Liver (tissue), 9 donors: Measurements from ENCODE around the gene CHST12. TPM values are rescaled to one million over a fixed set of nuclear protein-coding genes. Genes with fewer than 3 reads are reported as not detected.

Experiments used
- DNase-seq: peaks from one replicate; pipeline ENCODE4 v3.0.0-alpha.2; 2017; ENCODE audit warnings: low spot score
- H3K27ac ChIP-seq, 2 donors: one replicate each; pipeline ENCODE4 v1.7.0; 2013; ENCODE audit warnings: inconsistent platforms in 2 of 2, low read length in 2 of 2, control low read depth in 1 of 2, low read depth in 1 of 2, mild to moderate bottlenecking in 1 of 2
- H3K27me3 ChIP-seq, 4 donors: one replicate each; pipeline versions ENCODE4 v1.6.1 to v1.7.0; 2013; ENCODE audit warnings: low read length in 3 of 4, inconsistent platforms in 1 of 4, mild to moderate bottlenecking in 1 of 4, moderate library complexity in 1 of 4; ENCODE audit not compliant: control insufficient read depth in 4 of 4, insufficient read depth in 4 of 4
- H3K36me3 ChIP-seq, 4 donors: one replicate each; pipeline versions ENCODE4 v1.6.1 to v1.7.0; 2013; ENCODE audit warnings: low read length in 3 of 4, mild to moderate bottlenecking in 3 of 4, low read depth in 1 of 4, moderate library complexity in 1 of 4; ENCODE audit not compliant: control insufficient read depth in 4 of 4, insufficient read depth in 3 of 4
- H3K4me1 ChIP-seq, 4 donors: one replicate each; pipeline versions ENCODE4 v1.6.1 to v1.7.0; 2013; ENCODE audit warnings: low read length in 3 of 4, mild to moderate bottlenecking in 3 of 4, moderate library complexity in 1 of 4; ENCODE audit not compliant: control insufficient read depth in 4 of 4, insufficient read depth in 4 of 4
- H3K4me3 ChIP-seq, 3 donors: one replicate each; pipeline versions ENCODE4 v1.6.1 to v1.7.0; 2013; ENCODE audit warnings: low read length in 3 of 3, control low read depth in 1 of 3, low read depth in 1 of 3, mild to moderate bottlenecking in 1 of 3
- H3K9ac ChIP-seq, 2 donors: one replicate each; pipeline ENCODE4 v1.7.0; 2013; ENCODE audit warnings: low read length in 2 of 2, mild to moderate bottlenecking in 2 of 2, moderate library complexity in 2 of 2, control low read depth in 1 of 2, low read depth in 1 of 2
- H3K9me3 ChIP-seq, 4 donors: one replicate each; pipeline versions ENCODE4 v1.6.1 to v1.7.0; 2013; ENCODE audit warnings: low read length in 3 of 4; ENCODE audit not compliant: control insufficient read depth in 4 of 4
- EGR1 ChIP-seq, 2 donors: IDR thresholded peaks; 2 replicates each; pipeline ENCODE4 v1.6.1; 2016 to 2018; ENCODE audit warnings: antibody characterized with exemption in 2 of 2, low read depth in 2 of 2
- FOXA1 ChIP-seq: IDR thresholded peaks from 2 replicates; pipeline ENCODE4 v1.6.1; 2016; ENCODE audit warnings: antibody characterized with exemption
- FOXA2 ChIP-seq: IDR thresholded peaks from 2 replicates; pipeline ENCODE4 v1.6.1; 2016; ENCODE audit warnings: antibody characterized with exemption
- GABPA ChIP-seq, 2 donors: IDR thresholded peaks in 1 of 2; conservative IDR thresholded peaks in 1 of 2; 2 replicates each; pipeline ENCODE4 v1.6.1; 2016; ENCODE audit warnings: antibody characterized with exemption in 2 of 2, mild to moderate bottlenecking in 1 of 2, moderate library complexity in 1 of 2
- HNF4A ChIP-seq, 2 donors: conservative IDR thresholded peaks; 2 replicates each; pipeline ENCODE4 v1.6.1; 2016; ENCODE audit warnings: antibody characterized with exemption in 2 of 2, mild to moderate bottlenecking in 2 of 2
- HNF4G ChIP-seq: IDR thresholded peaks from 2 replicates; pipeline ENCODE4 v1.6.1; 2016; ENCODE audit warnings: antibody characterized with exemption
- JUND ChIP-seq, 2 donors: IDR thresholded peaks; 2 replicates each; pipeline ENCODE4 v1.6.1; 2016; ENCODE audit warnings: antibody characterized with exemption in 2 of 2
- NR2F2 ChIP-seq: IDR thresholded peaks from 2 replicates; pipeline ENCODE4 v1.6.1; 2016; ENCODE audit warnings: antibody characterized with exemption
- RAD21 ChIP-seq, 2 donors: IDR thresholded peaks; 2 replicates each; pipeline ENCODE4 v1.6.1; 2016; ENCODE audit warnings: antibody characterized with exemption in 2 of 2, mild to moderate bottlenecking in 2 of 2
- RXRA ChIP-seq, 2 donors: IDR thresholded peaks; 2 replicates each; pipeline ENCODE4 v1.6.1; 2017 to 2018; ENCODE audit warnings: antibody characterized with exemption in 2 of 2, mild to moderate bottlenecking in 1 of 2
- SP1 ChIP-seq: IDR thresholded peaks from 2 replicates; pipeline ENCODE4 v1.6.1; 2018; ENCODE audit warnings: antibody characterized with exemption, mild to moderate bottlenecking
- TAF1 ChIP-seq: conservative IDR thresholded peaks from 2 replicates; pipeline ENCODE4 v1.6.1; 2016; ENCODE audit warnings: antibody characterized with exemption, mild to moderate bottlenecking
- YY1 ChIP-seq: IDR thresholded peaks from 2 replicates; pipeline ENCODE4 v1.6.1; 2016; ENCODE audit warnings: antibody characterized with exemption, mild to moderate bottlenecking
- WGBS: extraction: QIAGEN DNeasy Blood & Tissue Kit; methylation state at CpG from one replicate; pipeline ENCODE4 v1.1.7; 2013; 5-methylcytosine and 5-hydroxymethylcytosine counted together
- polyA plus RNA-seq, 2 donors: library from polyadenylated mRNA; stranded (reverse) in 1 of 2; unstranded in 1 of 2; fragments of 200-250 nt in 1 of 2; fragments of >200 nt in 1 of 2; fragmentation: Nextera tagmentation in 1 of 2; extraction: Ambion mirVana in 1 of 2; gene quantifications; one replicate each; pipeline versions ENCODE4 v1.2.1 to v1.2.3, GENCODE V29; 2013 to 2015
- total RNA-seq, 2 donors: library from RNA; depleted of rRNA; stranded (reverse); fragments of >200 nt; gene quantifications; one replicate each; pipeline ENCODE4 v1.2.3, GENCODE V29; 2014
- TF ChIP-seq, protein P1 (sequence below): IDR thresholded peaks from 2 replicates; pipeline ENCODE4 v1.6.1; 2016; ENCODE audit warnings: antibody characterized with exemption
- TF ChIP-seq, protein P2 (sequence below): IDR thresholded peaks from 2 replicates; pipeline ENCODE4 v1.6.1; 2016; ENCODE audit warnings: antibody characterized with exemption
- TF ChIP-seq, protein P3 (sequence below): IDR thresholded peaks from 2 replicates; pipeline ENCODE4 v1.6.1; 2016; ENCODE audit warnings: antibody characterized with exemption, mild to moderate bottlenecking
- TF ChIP-seq, protein P4 (sequence below): fragments of 150-350 bp; IDR thresholded peaks from 2 replicates; pipeline ENCODE4 v1.5.1; 2017; ENCODE audit warnings: improper control_type of control experiment, low read depth, low read length; ENCODE audit not compliant: missing input control
- TF ChIP-seq, protein P5 (sequence below): IDR thresholded peaks from 2 replicates; pipeline ENCODE4 v1.6.1; 2016; ENCODE audit warnings: antibody characterized with exemption
- donor health status: healthy.
- donor health status: healthy.
- donor health status: healthy.
- donor health status: healthy.
- donor health status: healthy.

Gene CHST12
- total and polyA plus RNA-seq, 4 donors: 3.2 to 11.9 (median 5.2) TPM

DNA sequence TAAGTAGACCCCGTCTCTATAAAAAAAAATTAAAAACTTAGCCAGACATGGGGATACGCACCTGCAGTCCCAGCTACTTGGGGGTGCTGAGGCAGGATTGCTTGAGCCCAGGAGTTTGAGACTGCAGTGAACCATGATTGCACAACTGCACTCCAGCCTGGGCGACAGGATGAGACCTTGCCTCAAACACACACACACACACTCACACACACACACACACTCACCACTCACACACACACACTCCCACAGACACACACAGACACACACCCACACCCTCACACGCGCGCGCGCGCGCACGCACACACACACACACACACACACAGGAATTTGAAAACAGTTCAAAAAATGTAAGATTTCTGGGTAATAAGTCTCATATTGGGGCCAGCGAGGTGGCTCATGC is 81.5 kb downstream of the CHST12 start:
- Histone ChIP-seq H3K4me1 (peaks cover 0 to 3% (median 0%) of the 10 kb centered on the region in 4 donors), H3K36me3 (no peaks in the 10 kb centered on the region), H3K9me3 (peaks cover 0 to 10% (median 3%) of the 10 kb centered on the region in 4 donors), H3K27me3 (no peaks in the 10 kb centered on the region), H3K4me3 (no peak overlapping the region), H3K27ac (no peak overlapping the region), H3K9ac (no peak overlapping the region)
- no peak for DNase-seq
- 83% methylated on average over 12 of the region's 12 CpGs for WGBS
- TF ChIP-seq, protein P1, sequence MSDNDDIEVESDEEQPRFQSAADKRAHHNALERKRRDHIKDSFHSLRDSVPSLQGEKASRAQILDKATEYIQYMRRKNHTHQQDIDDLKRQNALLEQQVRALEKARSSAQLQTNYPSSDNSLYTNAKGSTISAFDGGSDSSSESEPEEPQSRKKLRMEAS: no peak
- TF ChIP-seq, protein P2, sequence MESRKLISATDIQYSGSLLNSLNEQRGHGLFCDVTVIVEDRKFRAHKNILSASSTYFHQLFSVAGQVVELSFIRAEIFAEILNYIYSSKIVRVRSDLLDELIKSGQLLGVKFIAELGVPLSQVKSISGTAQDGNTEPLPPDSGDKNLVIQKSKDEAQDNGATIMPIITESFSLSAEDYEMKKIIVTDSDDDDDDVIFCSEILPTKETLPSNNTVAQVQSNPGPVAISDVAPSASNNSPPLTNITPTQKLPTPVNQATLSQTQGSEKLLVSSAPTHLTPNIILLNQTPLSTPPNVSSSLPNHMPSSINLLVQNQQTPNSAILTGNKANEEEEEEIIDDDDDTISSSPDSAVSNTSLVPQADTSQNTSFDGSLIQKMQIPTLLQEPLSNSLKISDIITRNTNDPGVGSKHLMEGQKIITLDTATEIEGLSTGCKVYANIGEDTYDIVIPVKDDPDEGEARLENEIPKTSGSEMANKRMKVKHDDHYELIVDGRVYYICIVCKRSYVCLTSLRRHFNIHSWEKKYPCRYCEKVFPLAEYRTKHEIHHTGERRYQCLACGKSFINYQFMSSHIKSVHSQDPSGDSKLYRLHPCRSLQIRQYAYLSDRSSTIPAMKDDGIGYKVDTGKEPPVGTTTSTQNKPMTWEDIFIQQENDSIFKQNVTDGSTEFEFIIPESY: no peak
- no peak for TF ChIP-seq NR2F2
- TF ChIP-seq YY1: no peak
- TF ChIP-seq, protein P3, sequence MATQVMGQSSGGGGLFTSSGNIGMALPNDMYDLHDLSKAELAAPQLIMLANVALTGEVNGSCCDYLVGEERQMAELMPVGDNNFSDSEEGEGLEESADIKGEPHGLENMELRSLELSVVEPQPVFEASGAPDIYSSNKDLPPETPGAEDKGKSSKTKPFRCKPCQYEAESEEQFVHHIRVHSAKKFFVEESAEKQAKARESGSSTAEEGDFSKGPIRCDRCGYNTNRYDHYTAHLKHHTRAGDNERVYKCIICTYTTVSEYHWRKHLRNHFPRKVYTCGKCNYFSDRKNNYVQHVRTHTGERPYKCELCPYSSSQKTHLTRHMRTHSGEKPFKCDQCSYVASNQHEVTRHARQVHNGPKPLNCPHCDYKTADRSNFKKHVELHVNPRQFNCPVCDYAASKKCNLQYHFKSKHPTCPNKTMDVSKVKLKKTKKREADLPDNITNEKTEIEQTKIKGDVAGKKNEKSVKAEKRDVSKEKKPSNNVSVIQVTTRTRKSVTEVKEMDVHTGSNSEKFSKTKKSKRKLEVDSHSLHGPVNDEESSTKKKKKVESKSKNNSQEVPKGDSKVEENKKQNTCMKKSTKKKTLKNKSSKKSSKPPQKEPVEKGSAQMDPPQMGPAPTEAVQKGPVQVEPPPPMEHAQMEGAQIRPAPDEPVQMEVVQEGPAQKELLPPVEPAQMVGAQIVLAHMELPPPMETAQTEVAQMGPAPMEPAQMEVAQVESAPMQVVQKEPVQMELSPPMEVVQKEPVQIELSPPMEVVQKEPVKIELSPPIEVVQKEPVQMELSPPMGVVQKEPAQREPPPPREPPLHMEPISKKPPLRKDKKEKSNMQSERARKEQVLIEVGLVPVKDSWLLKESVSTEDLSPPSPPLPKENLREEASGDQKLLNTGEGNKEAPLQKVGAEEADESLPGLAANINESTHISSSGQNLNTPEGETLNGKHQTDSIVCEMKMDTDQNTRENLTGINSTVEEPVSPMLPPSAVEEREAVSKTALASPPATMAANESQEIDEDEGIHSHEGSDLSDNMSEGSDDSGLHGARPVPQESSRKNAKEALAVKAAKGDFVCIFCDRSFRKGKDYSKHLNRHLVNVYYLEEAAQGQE: no peak
- TF ChIP-seq SP1: no peak
- no peak for TF ChIP-seq GABPA (IDR thresholded peaks at IDR 0.05 in 1 of 2, conservative IDR thresholded peaks at IDR 0.05 in 1 of 2)
- no peak for TF ChIP-seq RXRA (IDR thresholded peaks at IDR 0.05)
- TF ChIP-seq EGR1 (IDR thresholded peaks at IDR 0.05; ENCODE audit: low read depth in 2 of 2): no peak
- no peak for TF ChIP-seq FOXA2
- no peak for TF ChIP-seq TAF1
- TF ChIP-seq HNF4G: no peak
- TF ChIP-seq, protein P4, sequence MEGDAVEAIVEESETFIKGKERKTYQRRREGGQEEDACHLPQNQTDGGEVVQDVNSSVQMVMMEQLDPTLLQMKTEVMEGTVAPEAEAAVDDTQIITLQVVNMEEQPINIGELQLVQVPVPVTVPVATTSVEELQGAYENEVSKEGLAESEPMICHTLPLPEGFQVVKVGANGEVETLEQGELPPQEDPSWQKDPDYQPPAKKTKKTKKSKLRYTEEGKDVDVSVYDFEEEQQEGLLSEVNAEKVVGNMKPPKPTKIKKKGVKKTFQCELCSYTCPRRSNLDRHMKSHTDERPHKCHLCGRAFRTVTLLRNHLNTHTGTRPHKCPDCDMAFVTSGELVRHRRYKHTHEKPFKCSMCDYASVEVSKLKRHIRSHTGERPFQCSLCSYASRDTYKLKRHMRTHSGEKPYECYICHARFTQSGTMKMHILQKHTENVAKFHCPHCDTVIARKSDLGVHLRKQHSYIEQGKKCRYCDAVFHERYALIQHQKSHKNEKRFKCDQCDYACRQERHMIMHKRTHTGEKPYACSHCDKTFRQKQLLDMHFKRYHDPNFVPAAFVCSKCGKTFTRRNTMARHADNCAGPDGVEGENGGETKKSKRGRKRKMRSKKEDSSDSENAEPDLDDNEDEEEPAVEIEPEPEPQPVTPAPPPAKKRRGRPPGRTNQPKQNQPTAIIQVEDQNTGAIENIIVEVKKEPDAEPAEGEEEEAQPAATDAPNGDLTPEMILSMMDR: no peak
- TF ChIP-seq JUND (IDR thresholded peaks at IDR 0.05): no peak
- TF ChIP-seq HNF4A (conservative IDR thresholded peaks at IDR 0.05): no peak
- TF ChIP-seq FOXA1: no peak
- TF ChIP-seq RAD21 (IDR thresholded peaks at IDR 0.05): no peak
- TF ChIP-seq, protein P5, sequence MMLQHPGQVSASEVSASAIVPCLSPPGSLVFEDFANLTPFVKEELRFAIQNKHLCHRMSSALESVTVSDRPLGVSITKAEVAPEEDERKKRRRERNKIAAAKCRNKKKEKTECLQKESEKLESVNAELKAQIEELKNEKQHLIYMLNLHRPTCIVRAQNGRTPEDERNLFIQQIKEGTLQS: no peak
